K562 (cell line): Measurements from ENCODE around the gene ANKRD44. TPM values are rescaled to one million over a fixed set of nuclear protein-coding genes. Genes with fewer than 3 reads are reported as not detected.

ENCODE experiments used
- CEBPB ChIP-seq: fragments of 450-650 bp; IDR thresholded peaks from 2 replicates; pipeline ENCODE4 v1.6.1; 2016; ENCODE audit warnings: missing genetic modification characterization, missing compliant biosample characterization
- CSDE1 ChIP-seq, 2 experiments: fragments of 450-650 bp; IDR thresholded peaks; 2 replicates each; pipeline ENCODE4 v1.6.1; 2016; ENCODE audit warnings: mild to moderate bottlenecking in 1 of 2
- FOSL1 ChIP-seq: fragments of 200-800 bp; sonication (Bioruptor generic); conservative IDR thresholded peaks from 2 replicates; pipeline ENCODE4 v1.6.1; 2016; ENCODE audit warnings: missing genetic modification characterization, missing compliant biosample characterization
- HDAC8 ChIP-seq: fragments of 450-650 bp; IDR thresholded peaks from 2 replicates; pipeline ENCODE4 v1.6.1; 2016; ENCODE audit warnings: mild to moderate bottlenecking, missing genetic modification characterization, moderate library complexity, missing compliant biosample characterization
- RFX7 ChIP-seq: fragments of 250-450 bp; sonication (Bioruptor Pico); IDR thresholded peaks from 2 replicates; pipeline ENCODE4 v1.5.1; 2021; ENCODE audit warnings: mild to moderate bottlenecking
- SREBF2 ChIP-seq: sonication (generic); formaldehyde crosslinking; IDR thresholded peaks from 2 replicates; pipeline ENCODE4 v1.4.0; 2020; ENCODE audit warnings: mild to moderate bottlenecking, missing genetic modification reagents
- ZNF766 ChIP-seq: fragments of 200-800 bp; sonication (Bioruptor generic); conservative IDR thresholded peaks from 2 replicates; pipeline ENCODE4 v1.6.1; 2016; ENCODE audit warnings: missing genetic modification characterization, missing compliant biosample characterization
- polyA plus RNA-seq, 8 experiments: library from polyadenylated mRNA; depleted of rRNA in 4 of 8; stranded (reverse) in 5 of 8; unstranded in 3 of 8; fragments of >200 nt; fragmentation: Nextera tagmentation in 2 of 8; fragmentation: Illumina TruSeq in 1 of 8; extraction: Ambion mirVana in 2 of 8; extraction: Trizol in 1 of 8; gene quantifications; 2 replicates each; pipeline versions ENCODE4 v1.2.1 to v1.2.3, GENCODE V29; 2011 to 2014; ENCODE audit warnings: inconsistent platforms in 1 of 8, missing spikeins in 1 of 8
- total RNA-seq, 7 experiments: library from RNA; depleted of rRNA in 6 of 7; stranded (reverse); fragments of >200 nt in 6 of 7; fragmentation: Illumina TruSeq in 2 of 7; extraction: Trizol in 2 of 7; gene quantifications; 2 replicates each; pipeline versions ENCODE4 v1.2.1 to v1.2.3, GENCODE V29; 2011 to 2021; ENCODE audit warnings: low replicate concordance in 1 of 7
- TF ChIP-seq, protein P1 (sequence below): fragments of 200-800 bp; sonication (Bioruptor generic); IDR thresholded peaks from 2 replicates; pipeline ENCODE4 v1.6.1; 2017; ENCODE audit warnings: missing genetic modification characterization, missing compliant biosample characterization
- TF ChIP-seq, protein P2 (sequence below): fragments of 450-650 bp; IDR thresholded peaks from 2 replicates; pipeline ENCODE4 v1.6.1; 2016; ENCODE audit warnings: borderline replicate concordance
- TF ChIP-seq, protein P3 (sequence below): fragments of 450-650 bp; IDR thresholded peaks from 2 replicates; pipeline ENCODE4 v1.6.1; 2017; ENCODE audit warnings: antibody characterized with exemption
- TF ChIP-seq, protein P4 (sequence below): fragments of 250-450 bp; sonication (Bioruptor Pico); IDR thresholded peaks from 2 replicates; pipeline ENCODE4 v1.8.0; 2022; ENCODE audit warnings: moderate library complexity, mild to moderate bottlenecking, inconsistent platforms

ANKRD44 gene
- total and polyA plus RNA-seq, 9 of the 15 experiments (the other 6 are each of a cell fraction or from before 2014, with no cell fraction given) = 0.03 to 0.64 (median 0.07) TPM; not detected in 3

DNA sequence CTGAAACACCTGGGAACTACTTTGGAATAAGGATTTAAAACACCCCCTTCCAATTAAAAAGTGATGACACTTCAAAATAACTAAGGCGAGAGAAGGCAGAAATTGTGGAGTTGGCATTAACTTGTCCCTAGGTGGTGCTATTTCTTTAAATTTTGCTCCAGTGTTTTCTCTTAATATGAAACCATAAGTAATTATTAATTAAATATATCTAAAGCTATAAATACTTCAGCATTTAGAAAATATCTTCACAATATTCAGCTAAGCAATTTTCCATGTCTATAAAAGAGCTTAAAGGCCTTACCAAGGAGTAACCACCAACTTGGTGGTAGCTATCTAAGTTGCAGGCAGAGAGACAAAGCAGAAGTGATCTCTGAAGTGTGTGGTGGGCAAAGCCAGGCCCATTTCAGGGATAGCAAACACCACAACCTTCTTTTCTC is 197.3 kb downstream of the ANKRD44 start (continued):
- TF ChIP-seq SREBF2 (CRISPR knock-in tag) (no peak), CSDE1 (IDR thresholded peaks at IDR 0.05) (no peak), RFX7 (CRISPR knock-in tag) (no peak), FOSL1 (no peak), ZNF766 (CRISPR knock-in tag) (no peak), CEBPB (tag) (no peak), HDAC8 (tag) (no peak)
- TF ChIP-seq, protein P1, sequence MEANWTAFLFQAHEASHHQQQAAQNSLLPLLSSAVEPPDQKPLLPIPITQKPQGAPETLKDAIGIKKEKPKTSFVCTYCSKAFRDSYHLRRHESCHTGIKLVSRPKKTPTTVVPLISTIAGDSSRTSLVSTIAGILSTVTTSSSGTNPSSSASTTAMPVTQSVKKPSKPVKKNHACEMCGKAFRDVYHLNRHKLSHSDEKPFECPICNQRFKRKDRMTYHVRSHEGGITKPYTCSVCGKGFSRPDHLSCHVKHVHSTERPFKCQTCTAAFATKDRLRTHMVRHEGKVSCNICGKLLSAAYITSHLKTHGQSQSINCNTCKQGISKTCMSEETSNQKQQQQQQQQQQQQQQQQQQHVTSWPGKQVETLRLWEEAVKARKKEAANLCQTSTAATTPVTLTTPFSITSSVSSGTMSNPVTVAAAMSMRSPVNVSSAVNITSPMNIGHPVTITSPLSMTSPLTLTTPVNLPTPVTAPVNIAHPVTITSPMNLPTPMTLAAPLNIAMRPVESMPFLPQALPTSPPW (CRISPR knock-in tag) = no peak
- TF ChIP-seq, protein P2, sequence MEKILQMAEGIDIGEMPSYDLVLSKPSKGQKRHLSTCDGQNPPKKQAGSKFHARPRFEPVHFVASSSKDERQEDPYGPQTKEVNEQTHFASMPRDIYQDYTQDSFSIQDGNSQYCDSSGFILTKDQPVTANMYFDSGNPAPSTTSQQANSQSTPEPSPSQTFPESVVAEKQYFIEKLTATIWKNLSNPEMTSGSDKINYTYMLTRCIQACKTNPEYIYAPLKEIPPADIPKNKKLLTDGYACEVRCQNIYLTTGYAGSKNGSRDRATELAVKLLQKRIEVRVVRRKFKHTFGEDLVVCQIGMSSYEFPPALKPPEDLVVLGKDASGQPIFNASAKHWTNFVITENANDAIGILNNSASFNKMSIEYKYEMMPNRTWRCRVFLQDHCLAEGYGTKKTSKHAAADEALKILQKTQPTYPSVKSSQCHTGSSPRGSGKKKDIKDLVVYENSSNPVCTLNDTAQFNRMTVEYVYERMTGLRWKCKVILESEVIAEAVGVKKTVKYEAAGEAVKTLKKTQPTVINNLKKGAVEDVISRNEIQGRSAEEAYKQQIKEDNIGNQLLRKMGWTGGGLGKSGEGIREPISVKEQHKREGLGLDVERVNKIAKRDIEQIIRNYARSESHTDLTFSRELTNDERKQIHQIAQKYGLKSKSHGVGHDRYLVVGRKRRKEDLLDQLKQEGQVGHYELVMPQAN = no peak
- TF ChIP-seq, protein P3, sequence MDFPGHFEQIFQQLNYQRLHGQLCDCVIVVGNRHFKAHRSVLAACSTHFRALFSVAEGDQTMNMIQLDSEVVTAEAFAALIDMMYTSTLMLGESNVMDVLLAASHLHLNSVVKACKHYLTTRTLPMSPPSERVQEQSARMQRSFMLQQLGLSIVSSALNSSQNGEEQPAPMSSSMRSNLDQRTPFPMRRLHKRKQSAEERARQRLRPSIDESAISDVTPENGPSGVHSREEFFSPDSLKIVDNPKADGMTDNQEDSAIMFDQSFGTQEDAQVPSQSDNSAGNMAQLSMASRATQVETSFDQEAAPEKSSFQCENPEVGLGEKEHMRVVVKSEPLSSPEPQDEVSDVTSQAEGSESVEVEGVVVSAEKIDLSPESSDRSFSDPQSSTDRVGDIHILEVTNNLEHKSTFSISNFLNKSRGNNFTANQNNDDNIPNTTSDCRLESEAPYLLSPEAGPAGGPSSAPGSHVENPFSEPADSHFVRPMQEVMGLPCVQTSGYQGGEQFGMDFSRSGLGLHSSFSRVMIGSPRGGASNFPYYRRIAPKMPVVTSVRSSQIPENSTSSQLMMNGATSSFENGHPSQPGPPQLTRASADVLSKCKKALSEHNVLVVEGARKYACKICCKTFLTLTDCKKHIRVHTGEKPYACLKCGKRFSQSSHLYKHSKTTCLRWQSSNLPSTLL = no peak
- TF ChIP-seq, protein P4, sequence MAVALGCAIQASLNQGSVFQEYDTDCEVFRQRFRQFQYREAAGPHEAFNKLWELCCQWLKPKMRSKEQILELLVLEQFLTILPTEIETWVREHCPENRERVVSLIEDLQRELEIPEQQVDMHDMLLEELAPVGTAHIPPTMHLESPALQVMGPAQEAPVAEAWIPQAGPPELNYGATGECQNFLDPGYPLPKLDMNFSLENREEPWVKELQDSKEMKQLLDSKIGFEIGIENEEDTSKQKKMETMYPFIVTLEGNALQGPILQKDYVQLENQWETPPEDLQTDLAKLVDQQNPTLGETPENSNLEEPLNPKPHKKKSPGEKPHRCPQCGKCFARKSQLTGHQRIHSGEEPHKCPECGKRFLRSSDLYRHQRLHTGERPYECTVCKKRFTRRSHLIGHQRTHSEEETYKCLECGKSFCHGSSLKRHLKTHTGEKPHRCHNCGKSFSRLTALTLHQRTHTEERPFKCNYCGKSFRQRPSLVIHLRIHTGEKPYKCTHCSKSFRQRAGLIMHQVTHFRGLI (CRISPR knock-in tag) = no peak
